Sigmoid colon (tissue), 4 donors: ENCODE data around the gene ZFP3.

Experiments used
- EP300 ChIP-seq, 4 donors: sonication (generic); formaldehyde crosslinking; IDR thresholded peaks; one replicate each; pipeline ENCODE4 v1.6.1; 2017; ENCODE audit warnings: antibody characterized with exemption in 4 of 4
- POLR2A ChIP-seq, 2 donors: fragments of 450-650 bp; IDR thresholded peaks; one replicate each; pipeline ENCODE4 v1.6.1; 2016; ENCODE audit warnings: antibody characterized with exemption in 2 of 2, mild to moderate bottlenecking in 2 of 2, moderate library complexity in 2 of 2
- POLR2AphosphoS5 ChIP-seq, 4 donors: sonication (generic); formaldehyde crosslinking; IDR thresholded peaks; one replicate each; pipeline ENCODE4 v1.6.1; 2017; ENCODE audit warnings: antibody characterized with exemption in 4 of 4
- TF ChIP-seq, protein P1 (sequence below), 4 experiments: fragments of 450-650 bp in 3 of 4; fragments of 200-600 bp in 1 of 4; IDR thresholded peaks; one replicate each; pipeline ENCODE4 v1.5.1; 2016 to 2019; ENCODE audit warnings: antibody characterized with exemption in 4 of 4, mild to moderate bottlenecking in 3 of 4, moderate library complexity in 2 of 4

DNA sequence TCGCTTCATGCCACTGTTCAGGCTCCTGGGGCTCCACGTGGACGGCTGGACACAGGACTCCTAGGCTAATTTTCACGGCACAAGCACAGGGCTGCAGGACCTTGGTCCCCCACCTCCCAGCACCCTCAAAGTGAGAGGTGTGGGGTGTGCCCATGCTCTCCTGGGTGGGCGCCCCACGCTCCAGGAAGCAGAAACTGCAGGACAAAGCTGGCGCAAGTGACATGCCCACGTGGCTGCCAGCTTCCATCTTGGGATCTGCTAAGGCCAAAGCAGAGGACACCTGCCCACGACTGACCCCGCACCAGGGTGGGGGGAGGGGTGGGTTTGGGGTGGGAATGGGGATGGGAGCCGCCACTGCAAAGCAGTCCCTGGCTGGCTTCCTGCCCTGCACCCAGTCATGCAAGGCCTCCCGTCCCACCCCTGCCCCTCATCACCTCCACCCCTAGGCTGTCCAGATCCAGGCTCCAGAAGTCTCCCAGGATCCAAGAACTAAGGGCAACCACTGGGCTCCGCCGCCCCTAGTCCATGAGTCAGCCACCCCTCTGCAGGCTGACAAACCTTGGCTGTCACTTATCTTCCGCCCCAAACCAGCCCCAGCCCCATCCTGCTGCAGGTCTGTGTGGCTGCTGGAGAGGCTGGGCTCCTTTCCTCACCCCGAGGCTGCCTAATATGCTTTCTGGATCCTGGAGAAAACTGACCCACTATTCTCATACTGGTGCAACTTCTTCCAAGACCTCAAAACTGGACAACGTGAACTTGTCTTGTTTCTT lies 48.6 kb downstream of the ZFP3 start:
- TF ChIP-seq, protein P1, sequence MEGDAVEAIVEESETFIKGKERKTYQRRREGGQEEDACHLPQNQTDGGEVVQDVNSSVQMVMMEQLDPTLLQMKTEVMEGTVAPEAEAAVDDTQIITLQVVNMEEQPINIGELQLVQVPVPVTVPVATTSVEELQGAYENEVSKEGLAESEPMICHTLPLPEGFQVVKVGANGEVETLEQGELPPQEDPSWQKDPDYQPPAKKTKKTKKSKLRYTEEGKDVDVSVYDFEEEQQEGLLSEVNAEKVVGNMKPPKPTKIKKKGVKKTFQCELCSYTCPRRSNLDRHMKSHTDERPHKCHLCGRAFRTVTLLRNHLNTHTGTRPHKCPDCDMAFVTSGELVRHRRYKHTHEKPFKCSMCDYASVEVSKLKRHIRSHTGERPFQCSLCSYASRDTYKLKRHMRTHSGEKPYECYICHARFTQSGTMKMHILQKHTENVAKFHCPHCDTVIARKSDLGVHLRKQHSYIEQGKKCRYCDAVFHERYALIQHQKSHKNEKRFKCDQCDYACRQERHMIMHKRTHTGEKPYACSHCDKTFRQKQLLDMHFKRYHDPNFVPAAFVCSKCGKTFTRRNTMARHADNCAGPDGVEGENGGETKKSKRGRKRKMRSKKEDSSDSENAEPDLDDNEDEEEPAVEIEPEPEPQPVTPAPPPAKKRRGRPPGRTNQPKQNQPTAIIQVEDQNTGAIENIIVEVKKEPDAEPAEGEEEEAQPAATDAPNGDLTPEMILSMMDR (IDR thresholded peaks at IDR 0.05), result no peak
- TF ChIP-seq POLR2A (IDR thresholded peaks at IDR 0.05) (no peak), POLR2AphosphoS5 (IDR thresholded peaks at IDR 0.05) (no peak), EP300 (IDR thresholded peaks at IDR 0.05) (no peak)
